Neuronal stem cell (in vitro differentiated cells): ENCODE data around the gene NEURL1B.

Source experiments
- DNase-seq: peaks from one replicate; pipeline ENCODE4 v3.0.0-alpha.2; 2013; ENCODE audit warnings: low spot score
- H2AFZ ChIP-seq: one replicate; pipeline ENCODE4 v1.6.1; 2013; ENCODE audit warnings: mild to moderate bottlenecking, low read length, inconsistent platforms
- H2AK5ac ChIP-seq: 2 replicates; pipeline ENCODE4 v1.6.1; 2013; ENCODE audit warnings: low read depth, mild to moderate bottlenecking, inconsistent platforms, low read length, moderate library complexity, mixed read lengths
- H2BK120ac ChIP-seq: 2 replicates; pipeline ENCODE4 v1.6.1; 2013; ENCODE audit warnings: low read depth, mild to moderate bottlenecking, inconsistent platforms, low read length, moderate library complexity, mixed read lengths
- H2BK12ac ChIP-seq: one replicate; pipeline ENCODE4 v1.6.1; 2013; ENCODE audit warnings: low read length, inconsistent platforms
- H2BK15ac ChIP-seq: 2 replicates; pipeline ENCODE4 v1.6.1; 2013; ENCODE audit warnings: mild to moderate bottlenecking, low read length, inconsistent platforms, mixed read lengths
- H2BK5ac ChIP-seq: one replicate; pipeline ENCODE4 v1.6.1; 2013; ENCODE audit warnings: inconsistent platforms, mild to moderate bottlenecking, low read length, moderate library complexity
- H3K14ac ChIP-seq: one replicate; pipeline ENCODE4 v1.6.1; 2013; ENCODE audit warnings: low read length, inconsistent platforms
- H3K18ac ChIP-seq: 2 replicates; pipeline ENCODE4 v1.6.1; 2013; ENCODE audit warnings: low read length, inconsistent platforms
- H3K23ac ChIP-seq: 2 replicates; pipeline ENCODE4 v1.6.1; 2013; ENCODE audit warnings: low read depth, mild to moderate bottlenecking, mixed read lengths, low read length, inconsistent platforms; ENCODE audit not compliant: poor library complexity
- H3K27ac ChIP-seq: replicated peaks from 3 replicates; pipeline ENCODE4 v1.5.1; 2013; ENCODE audit warnings: low read length, inconsistent platforms
- H3K27me3 ChIP-seq, 3 experiments: 2 replicates each; pipeline ENCODE4 v1.6.1; 2013; ENCODE audit warnings: low read length in 3 of 3, mild to moderate bottlenecking in 2 of 3, inconsistent platforms in 1 of 3, low read depth in 1 of 3, mixed read lengths in 1 of 3, moderate library complexity in 1 of 3; ENCODE audit not compliant: control insufficient read depth in 3 of 3, insufficient read depth in 3 of 3
- H3K36me3 ChIP-seq, 2 donors: replicated peaks in 1 of 2; 2 replicates each; pipeline ENCODE4 v1.6.1; 2013; ENCODE audit warnings: low read length in 2 of 2; ENCODE audit not compliant: control insufficient read depth in 2 of 2, insufficient read depth in 2 of 2
- H3K4ac ChIP-seq: 2 replicates; pipeline ENCODE4 v1.6.1; 2013; ENCODE audit warnings: inconsistent platforms, mild to moderate bottlenecking, low read length, moderate library complexity
- H3K4me1 ChIP-seq, 2 donors: 1 replicate in 1 of 2; 2 replicates in 1 of 2; pipeline ENCODE4 v1.6.1; 2013; ENCODE audit warnings: low read length in 2 of 2, low read depth in 1 of 2; ENCODE audit not compliant: control insufficient read depth in 2 of 2, insufficient read depth in 1 of 2
- H3K4me2 ChIP-seq: one replicate; pipeline ENCODE4 v1.6.1; 2013; ENCODE audit warnings: mild to moderate bottlenecking, low read length, inconsistent platforms; ENCODE audit not compliant: insufficient read depth, poor library complexity, severe bottlenecking
- H3K4me3 ChIP-seq, 2 donors: 2 replicates each; pipeline ENCODE4 v1.5.1; 2013; ENCODE audit warnings: low read length in 2 of 2, mild to moderate bottlenecking in 2 of 2, inconsistent platforms in 1 of 2, moderate library complexity in 1 of 2
- H3K79me1 ChIP-seq: one replicate; pipeline ENCODE4 v1.6.1; 2013; ENCODE audit warnings: low read depth, mild to moderate bottlenecking, inconsistent platforms, low read length, moderate library complexity
- H3K9ac ChIP-seq: one replicate; pipeline ENCODE4 v1.6.1; 2013; ENCODE audit warnings: mild to moderate bottlenecking, low read depth, low read length, inconsistent platforms; ENCODE audit not compliant: poor library complexity
- H3K9me3 ChIP-seq, 2 donors: replicated peaks in 1 of 2; 2 replicates each; pipeline versions ENCODE3 to v1.6.1; 2013; ENCODE audit warnings: low read length in 2 of 2, mild to moderate bottlenecking in 2 of 2, inconsistent platforms in 1 of 2, low read depth in 1 of 2, mixed read lengths in 1 of 2, moderate library complexity in 1 of 2; ENCODE audit not compliant: control insufficient read depth in 2 of 2, insufficient read depth in 1 of 2
- H4K8ac ChIP-seq: one replicate; pipeline ENCODE4 v1.6.1; 2013; ENCODE audit warnings: low read depth, mild to moderate bottlenecking, inconsistent platforms, low read length, moderate library complexity
- H4K91ac ChIP-seq: one replicate; pipeline ENCODE4 v1.6.1; 2013; ENCODE audit warnings: low read length, low read depth, mild to moderate bottlenecking, inconsistent platforms; ENCODE audit not compliant: poor library complexity
- WGBS, 2 donors: extraction: QIAGEN DNeasy Blood & Tissue Kit; methylation state at CpG; one replicate each; pipeline ENCODE4 v1.1.7; 2013; ENCODE audit warnings: missing lambda C conversion rate in 2 of 2, mixed read lengths in 1 of 2; ENCODE audit not compliant: insufficient read length in 2 of 2, insufficient replicate concordance in 1 of 2; ENCODE audit errors: extremely low coverage in 2 of 2; 5-methylcytosine and 5-hydroxymethylcytosine counted together

NEURL1B gene

GRCh38 chr5:172661526-172661925 lies 20.5 kb downstream of the NEURL1B start:
- H2BK5ac ChIP-seq, result no peak overlapping the region
- no peak for DNase-seq
- no peak overlapping the region for H3K4me3 ChIP-seq
- peaks cover 23% of the 10 kb centered on the region in 2 donors for H3K4me1 ChIP-seq
- no CpG with 5 or more reads among the region's 9 CpGs for WGBS, 2 donors
- peaks cover 0 to 3% of the 10 kb centered on the region in 2 donors for H3K36me3 ChIP-seq
- H3K27ac ChIP-seq, result no peak overlapping the region
- no peak overlapping the region for H3K14ac ChIP-seq
- peaks cover 7% of the 10 kb centered on the region for H3K79me1 ChIP-seq
- H2AK5ac ChIP-seq, result peak overlapping the region; percentile 27
- no peak overlapping the region for H2AFZ ChIP-seq
- H2BK12ac ChIP-seq, result peak overlapping the region; percentile 68
- no peak overlapping the region for H3K23ac ChIP-seq
- peaks cover 0 to 3% of the 10 kb centered on the region in 2 donors for H3K9me3 ChIP-seq
- no peak overlapping the region for H3K4ac ChIP-seq
- H2BK15ac ChIP-seq, result peak overlapping the region; percentile 22
- H3K18ac ChIP-seq, result no peak overlapping the region
- no peaks in the 10 kb centered on the region for H3K27me3 ChIP-seq
- H4K8ac ChIP-seq, result no peak overlapping the region
- H3K9ac ChIP-seq, result no peak overlapping the region
- H4K91ac ChIP-seq, result no peak overlapping the region
- H2BK120ac ChIP-seq, result no peak overlapping the region
- H3K4me2 ChIP-seq, result no peak overlapping the region

DNA sequence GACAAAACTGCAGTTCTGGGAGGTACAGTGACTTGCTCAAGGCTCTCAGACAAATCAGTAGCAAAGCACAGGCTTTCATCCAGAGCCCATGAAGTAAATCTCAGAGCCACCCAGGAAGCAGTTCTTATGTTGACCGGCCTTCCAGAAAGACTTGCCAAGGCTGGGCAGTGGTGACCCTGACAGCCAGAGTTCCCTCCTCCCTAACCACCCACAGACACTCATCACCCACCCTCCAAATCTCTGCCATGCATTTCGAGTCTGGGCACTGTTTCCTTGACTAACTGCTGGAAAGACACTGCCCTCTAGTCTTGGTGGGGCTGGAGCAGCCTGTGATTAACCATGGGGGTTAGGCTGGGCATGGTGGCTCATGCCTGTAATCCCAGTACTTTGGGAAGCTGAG lies 21.5 kb downstream of the NEURL1B start:
- Histone ChIP-seq H3K27me3 (no peaks in the 10 kb centered on the region), H3K9me3 (no peaks in the 10 kb centered on the region), H4K8ac (no peak overlapping the region), H2BK12ac (no peak overlapping the region), H2BK15ac (no peak overlapping the region), H3K4me2 (no peak overlapping the region), H3K9ac (no peak overlapping the region), H3K27ac (no peak overlapping the region), H3K36me3 (no peaks in the 10 kb centered on the region), H2BK120ac (no peak overlapping the region), H3K4ac (no peak overlapping the region), H2AFZ (no peak overlapping the region), H2AK5ac (no peak overlapping the region), H3K4me3 (no peak overlapping the region), H2BK5ac (no peak overlapping the region), H3K79me1 (peaks cover 6% of the 10 kb centered on the region), H3K4me1 (peaks cover 23% of the 10 kb centered on the region in 2 donors), H4K91ac (no peak overlapping the region), H3K18ac (no peak overlapping the region), H3K14ac (no peak overlapping the region), H3K23ac (no peak overlapping the region)
- no CpG with 5 or more reads among the region's 2 CpGs for WGBS, 2 donors
- no peak for DNase-seq

DNA sequence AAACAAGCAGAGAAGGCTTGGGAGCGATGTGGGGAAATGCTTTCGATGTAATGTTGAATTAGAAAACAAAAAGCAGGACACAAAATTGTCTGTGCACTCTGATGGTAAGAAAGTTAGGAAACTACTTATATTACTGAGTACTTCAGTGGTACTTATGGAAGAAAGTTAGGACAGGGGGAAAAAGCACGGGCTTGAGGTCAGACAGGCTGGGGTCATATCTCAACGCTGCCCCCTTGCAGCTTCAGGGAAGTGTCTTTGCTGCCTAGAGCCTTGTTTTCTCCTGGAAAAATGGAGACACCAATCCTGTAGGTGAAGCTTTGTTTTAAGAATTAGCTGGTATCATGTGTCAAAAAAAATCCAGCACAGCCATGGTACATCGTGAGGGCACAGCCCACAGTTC lies 23.0 kb downstream of the NEURL1B start:
- no peak overlapping the region for H3K14ac ChIP-seq
- no peaks in the 10 kb centered on the region for H3K9me3 ChIP-seq
- WGBS, 2 donors, result no CpG with 5 or more reads among the region's 5 CpGs
- H3K4me1 ChIP-seq, result peaks cover 23 to 24% of the 10 kb centered on the region in 2 donors
- H2BK15ac ChIP-seq, result no peak overlapping the region
- no peak overlapping the region for H3K18ac ChIP-seq
- peaks cover 6% of the 10 kb centered on the region for H3K79me1 ChIP-seq
- H2AFZ ChIP-seq, result peak overlapping the region; percentile 21
- H3K27me3 ChIP-seq, result no peaks in the 10 kb centered on the region
- H3K23ac ChIP-seq, result no peak overlapping the region
- H4K91ac ChIP-seq, result no peak overlapping the region
- DNase-seq, result no peak
- H3K4me2 ChIP-seq, result no peak overlapping the region
- no peak overlapping the region for H4K8ac ChIP-seq
- no peak overlapping the region for H3K9ac ChIP-seq
- H2BK120ac ChIP-seq, result no peak overlapping the region
- no peak overlapping the region for H3K4ac ChIP-seq
- no peak overlapping the region for H2AK5ac ChIP-seq
- H3K36me3 ChIP-seq, result no peaks in the 10 kb centered on the region
- H2BK12ac ChIP-seq, result no peak overlapping the region
- no peak overlapping the region for H3K4me3 ChIP-seq
- H3K27ac ChIP-seq, result no peak overlapping the region
- H2BK5ac ChIP-seq, result no peak overlapping the region

GRCh38 chr5:172664681-172665541 lies 23.8 kb downstream of the NEURL1B start:
- Histone ChIP-seq H3K9ac (peak overlapping the region; percentile 18), H2BK15ac (no peak overlapping the region), H3K14ac (peak overlapping the region; percentile 73), H4K8ac (no peak overlapping the region), H2BK120ac (no peak overlapping the region), H3K4me2 (no peak overlapping the region), H3K27ac (no peak overlapping the region), H3K18ac (peak overlapping the region; percentile 27), H3K79me1 (peaks cover 6% of the 10 kb centered on the region), H4K91ac (no peak overlapping the region), H3K4ac (no peak overlapping the region), H2BK12ac (no peak overlapping the region), H2BK5ac (peak overlapping the region; percentile 83), H3K4me3 (no peak overlapping the region), H3K23ac (peak overlapping the region; percentile 60), H3K4me1 (peaks cover 14 to 18% of the 10 kb centered on the region in 2 donors), H3K9me3 (no peaks in the 10 kb centered on the region), H2AFZ (no peak overlapping the region), H2AK5ac (peak overlapping the region; percentile 6), H3K27me3 (no peaks in the 10 kb centered on the region), H3K36me3 (no peaks in the 10 kb centered on the region)
- DNase-seq, result no peak
- WGBS, 2 donors, result no CpG with 5 or more reads among the region's 16 CpGs
